H1 (cell line): Measurements from ENCODE around the gene OR8G5. TPM values are rescaled to one million over a fixed set of nuclear protein-coding genes. Genes with fewer than 3 reads are reported as not detected.

Experiments
- CHD2 ChIP-seq: IDR thresholded peaks from 2 replicates; pipeline ENCODE4 v1.6.1; 2012; ENCODE audit warnings: low read length, improper control_type of control experiment
- POLR2A ChIP-seq, 2 experiments: IDR thresholded peaks; 1 replicate in 1 of 2; 2 replicates in 1 of 2; pipeline ENCODE4 v1.6.1; 2011; ENCODE audit warnings: low read depth in 2 of 2, low read length in 2 of 2, mild to moderate bottlenecking in 2 of 2; ENCODE audit errors: control extremely low read depth in 1 of 2
- SAP30 ChIP-seq: fragments of 300-600 bp; sonication (generic); IDR thresholded peaks from 2 replicates; pipeline ENCODE4 v1.7.1; 2012; ENCODE audit warnings: low read length, moderate library complexity, mild to moderate bottlenecking, inconsistent platforms; ENCODE audit not compliant: insufficient read depth, insufficient replicate concordance
- polyA plus RNA-seq, 7 experiments: library from polyadenylated mRNA; depleted of rRNA in 3 of 7; stranded (reverse) in 5 of 7; unstranded in 2 of 7; fragments of >200 nt in 5 of 7; fragments of 200-250 nt in 2 of 7; gene quantifications; 1 replicate in 5 of 7; 2 replicates in 1 of 7; 4 replicates in 1 of 7; pipeline versions ENCODE4 v1.2.1 to v1.2.3, GENCODE V29; 2011 to 2013; ENCODE audit warnings: missing spikeins in 2 of 7, mixed read lengths in 2 of 7
- total RNA-seq: library from RNA; stranded (reverse); fragmentation: NEBNext Ultra II Directional; extraction: Animal tissue kit (Norgen Biotek cat#: 25700); gene quantifications from 2 replicates; pipeline ENCODE4 v1.2.1, GENCODE V29; 2021
- TF ChIP-seq, protein P1 (sequence below): IDR thresholded peaks from 2 replicates; pipeline ENCODE4 v1.6.1; 2012; ENCODE audit warnings: low read length, inconsistent platforms

Gene OR8G5
- total and polyA plus RNA-seq, 2 of the 8 experiments (the other 6 are each of a cell fraction or from before 2014, with no cell fraction given) = not detected

DNA sequence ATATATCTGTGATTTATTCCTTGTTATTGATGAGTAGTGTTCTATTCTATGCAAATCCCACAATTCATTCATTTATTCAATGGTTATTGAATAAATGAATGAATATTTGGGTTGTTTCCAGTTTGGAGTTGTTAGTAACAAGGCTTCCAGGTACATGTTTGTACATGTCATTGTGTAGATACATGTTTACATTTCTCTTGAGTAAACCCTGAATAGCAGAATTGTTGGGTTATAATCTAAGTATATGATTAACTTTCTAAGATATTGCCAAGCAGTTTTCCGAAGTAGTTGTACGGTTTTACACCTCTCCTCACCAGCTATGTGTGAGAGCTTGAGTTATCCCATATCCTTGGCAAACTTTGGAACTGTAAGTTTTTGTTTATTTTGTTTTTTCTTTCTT, 33.8 kb upstream of the OR8G5 start (continued):
- TF ChIP-seq SAP30 = no peak
- TF ChIP-seq POLR2A (IDR thresholded peaks at IDR 0.05; ENCODE audit: control extremely low read depth in 1 of 2, low read depth in 2 of 2, low read length in 2 of 2) = no peak
- TF ChIP-seq, protein P1, sequence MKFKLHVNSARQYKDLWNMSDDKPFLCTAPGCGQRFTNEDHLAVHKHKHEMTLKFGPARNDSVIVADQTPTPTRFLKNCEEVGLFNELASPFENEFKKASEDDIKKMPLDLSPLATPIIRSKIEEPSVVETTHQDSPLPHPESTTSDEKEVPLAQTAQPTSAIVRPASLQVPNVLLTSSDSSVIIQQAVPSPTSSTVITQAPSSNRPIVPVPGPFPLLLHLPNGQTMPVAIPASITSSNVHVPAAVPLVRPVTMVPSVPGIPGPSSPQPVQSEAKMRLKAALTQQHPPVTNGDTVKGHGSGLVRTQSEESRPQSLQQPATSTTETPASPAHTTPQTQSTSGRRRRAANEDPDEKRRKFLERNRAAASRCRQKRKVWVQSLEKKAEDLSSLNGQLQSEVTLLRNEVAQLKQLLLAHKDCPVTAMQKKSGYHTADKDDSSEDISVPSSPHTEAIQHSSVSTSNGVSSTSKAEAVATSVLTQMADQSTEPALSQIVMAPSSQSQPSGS = no peak
- no peak for TF ChIP-seq CHD2
